ENCODE measurements around the gene LMBRD2.

Gene LMBRD2

DNA sequence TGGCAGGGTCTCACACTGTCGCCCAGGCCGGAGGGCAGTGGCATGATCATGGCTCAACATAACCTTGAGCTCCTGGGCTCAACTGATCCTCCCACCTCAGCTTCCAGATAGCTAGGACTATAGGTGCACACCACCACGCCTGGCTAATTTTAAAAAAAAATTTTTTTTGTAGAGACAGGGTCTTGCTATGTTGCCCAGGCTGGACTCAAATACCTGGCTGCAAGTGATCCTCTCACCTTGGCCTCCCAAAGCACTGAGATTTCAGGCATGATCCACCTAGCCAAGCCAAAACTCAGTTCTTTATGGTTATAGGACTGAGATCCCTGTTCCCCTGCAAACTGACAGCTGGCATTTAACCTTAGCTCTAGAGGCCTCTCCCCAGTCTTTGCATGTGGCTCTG lies 5.3 kb downstream of the LMBRD2 start:
- no peaks in the 10 kb centered on the region for H3K9me3 ChIP-seq (ENCODE audit: insufficient read depth, low read length, severe bottlenecking)
- peaks cover 24% of the 10 kb centered on the region for H3K4me1 ChIP-seq (ENCODE audit: insufficient read depth, low read length)
- H3K4me3 ChIP-seq (ENCODE audit: low read depth in 1 of 2, low read length in 2 of 2), result no peak overlapping the region
- peaks cover 18% of the 10 kb centered on the region for H3K36me3 ChIP-seq (ENCODE audit: insufficient read depth, low read length)
- H3K27ac ChIP-seq (ENCODE audit: low read length), result no peak overlapping the region
- no peak for DNase-seq
- H3K4me2 ChIP-seq (ENCODE audit: insufficient read depth, low read length), result no peak overlapping the region
- H2AFZ ChIP-seq (ENCODE audit: low read depth, low read length), result no peak overlapping the region
- ATAC-seq (ENCODE audit: insufficient read depth, low read depth), result no peak
- peaks cover 68% of the 10 kb centered on the region for H3K79me2 ChIP-seq (ENCODE audit: insufficient read depth, low read length)
- TF ChIP-seq, protein P1, sequence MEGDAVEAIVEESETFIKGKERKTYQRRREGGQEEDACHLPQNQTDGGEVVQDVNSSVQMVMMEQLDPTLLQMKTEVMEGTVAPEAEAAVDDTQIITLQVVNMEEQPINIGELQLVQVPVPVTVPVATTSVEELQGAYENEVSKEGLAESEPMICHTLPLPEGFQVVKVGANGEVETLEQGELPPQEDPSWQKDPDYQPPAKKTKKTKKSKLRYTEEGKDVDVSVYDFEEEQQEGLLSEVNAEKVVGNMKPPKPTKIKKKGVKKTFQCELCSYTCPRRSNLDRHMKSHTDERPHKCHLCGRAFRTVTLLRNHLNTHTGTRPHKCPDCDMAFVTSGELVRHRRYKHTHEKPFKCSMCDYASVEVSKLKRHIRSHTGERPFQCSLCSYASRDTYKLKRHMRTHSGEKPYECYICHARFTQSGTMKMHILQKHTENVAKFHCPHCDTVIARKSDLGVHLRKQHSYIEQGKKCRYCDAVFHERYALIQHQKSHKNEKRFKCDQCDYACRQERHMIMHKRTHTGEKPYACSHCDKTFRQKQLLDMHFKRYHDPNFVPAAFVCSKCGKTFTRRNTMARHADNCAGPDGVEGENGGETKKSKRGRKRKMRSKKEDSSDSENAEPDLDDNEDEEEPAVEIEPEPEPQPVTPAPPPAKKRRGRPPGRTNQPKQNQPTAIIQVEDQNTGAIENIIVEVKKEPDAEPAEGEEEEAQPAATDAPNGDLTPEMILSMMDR (IDR thresholded peaks at IDR 0.05; ENCODE audit: borderline replicate concordance, extremely low read depth, low read length, poor library complexity, severe bottlenecking), result no peak
- no peak for TF ChIP-seq EZH2 (IDR thresholded peaks at IDR 0.05; ENCODE audit: borderline replicate concordance, low read depth, low read length, severe bottlenecking)
- H3K27me3 ChIP-seq (ENCODE audit: insufficient read depth, low read length, poor library complexity), result no peaks in the 10 kb centered on the region
- no peak overlapping the region for H3K9ac ChIP-seq (ENCODE audit: low read depth, low read length)
- H4K20me1 ChIP-seq (ENCODE audit: insufficient read depth, low read length), result no peaks in the 10 kb centered on the region

DNA sequence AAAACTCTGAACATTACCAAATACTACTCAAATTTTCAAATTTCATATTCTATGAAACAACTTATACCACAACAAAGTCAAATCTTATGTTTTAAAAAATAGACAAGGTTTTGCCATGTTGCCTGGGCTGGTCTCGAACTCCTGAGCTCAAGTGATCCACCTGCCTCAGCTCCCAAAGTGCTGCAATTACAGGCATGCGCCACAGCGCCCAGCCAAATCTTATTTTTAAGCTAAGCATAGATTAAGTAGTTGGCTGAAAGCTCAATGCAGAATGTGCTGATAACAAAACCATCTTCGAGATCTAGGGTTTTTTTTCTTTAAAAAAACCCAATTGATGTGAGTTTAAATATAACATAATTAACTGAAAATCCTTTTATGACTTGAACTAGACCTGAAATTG lies 6.4 kb downstream of the LMBRD2 start:
- H3K9ac ChIP-seq (ENCODE audit: low read depth, low read length), result no peak overlapping the region
- TF ChIP-seq, protein P1 (IDR thresholded peaks at IDR 0.05; ENCODE audit: borderline replicate concordance, extremely low read depth, low read length, poor library complexity, severe bottlenecking), result no peak
- no peak for TF ChIP-seq EZH2 (IDR thresholded peaks at IDR 0.05; ENCODE audit: borderline replicate concordance, low read depth, low read length, severe bottlenecking)
- no peak for DNase-seq
- no peak overlapping the region for H3K4me2 ChIP-seq (ENCODE audit: insufficient read depth, low read length)
- ATAC-seq (ENCODE audit: insufficient read depth, low read depth), result no peak
- peaks cover 57% of the 10 kb centered on the region for H3K79me2 ChIP-seq (ENCODE audit: insufficient read depth, low read length)
- peaks cover 29% of the 10 kb centered on the region for H3K36me3 ChIP-seq (ENCODE audit: insufficient read depth, low read length)
- no peaks in the 10 kb centered on the region for H3K27me3 ChIP-seq (ENCODE audit: insufficient read depth, low read length, poor library complexity)
- no peaks in the 10 kb centered on the region for H4K20me1 ChIP-seq (ENCODE audit: insufficient read depth, low read length)
- peaks cover 17% of the 10 kb centered on the region for H3K4me1 ChIP-seq (ENCODE audit: insufficient read depth, low read length)
- no peak overlapping the region for H3K4me3 ChIP-seq (ENCODE audit: low read depth in 1 of 2, low read length in 2 of 2)
- H2AFZ ChIP-seq (ENCODE audit: low read depth, low read length), result no peak overlapping the region
- peaks cover 5% of the 10 kb centered on the region for H3K9me3 ChIP-seq (ENCODE audit: insufficient read depth, low read length, severe bottlenecking)
- no peak overlapping the region for H3K27ac ChIP-seq (ENCODE audit: low read length)

- ATAC-seq (ENCODE audit: insufficient read depth, low read depth), result peak; percentile 12; the same call in 1 of the 3 replicates
- Histone ChIP-seq H3K9me3 (ENCODE audit: insufficient read depth, low read length, severe bottlenecking) (peaks cover 21% of the 10 kb centered on the region), H3K4me1 (ENCODE audit: insufficient read depth, low read length) (no peaks in the 10 kb centered on the region), H3K79me2 (ENCODE audit: insufficient read depth, low read length) (no peaks in the 10 kb centered on the region), H4K20me1 (ENCODE audit: insufficient read depth, low read length) (no peaks in the 10 kb centered on the region), H3K9ac (ENCODE audit: low read depth, low read length) (no peak overlapping the region), H3K4me2 (ENCODE audit: insufficient read depth, low read length) (no peak overlapping the region), H3K36me3 (ENCODE audit: insufficient read depth, low read length) (peaks cover 53% of the 10 kb centered on the region), H3K4me3 (ENCODE audit: low read depth in 1 of 2, low read length in 2 of 2) (no peak overlapping the region), H2AFZ (ENCODE audit: low read depth, low read length) (no peak overlapping the region), H3K27me3 (ENCODE audit: insufficient read depth, low read length, poor library complexity) (no peaks in the 10 kb centered on the region), H3K27ac (ENCODE audit: low read length) (no peak overlapping the region)
- DNase-seq, result no peak
- no peak for TF ChIP-seq EZH2 (IDR thresholded peaks at IDR 0.05; ENCODE audit: borderline replicate concordance, low read depth, low read length, severe bottlenecking)
- TF ChIP-seq, protein P1 (IDR thresholded peaks at IDR 0.05; ENCODE audit: borderline replicate concordance, extremely low read depth, low read length, poor library complexity, severe bottlenecking), result no peak
Observed at GRCh38 chr5:36138900-36139683, 12.6 kb downstream of the LMBRD2 start.

Measured in DND-41 (cell line).